Keratinocyte (primary cell): Measurements from ENCODE around the gene CTF1.

Experiments
- CTCF ChIP-seq, 3 experiments: IDR thresholded peaks in 1 of 3; conservative IDR thresholded peaks in 1 of 3; optimal IDR thresholded peaks in 1 of 3; 2 replicates in 2 of 3; 3 replicates in 1 of 3; pipeline versions ENCODE3 to v1.5.1; 2011; ENCODE audit warnings: low read length in 3 of 3, mild to moderate bottlenecking in 3 of 3, moderate library complexity in 2 of 3, control low read depth in 1 of 3, inconsistent platforms in 1 of 3; ENCODE audit not compliant: insufficient read depth in 2 of 3; ENCODE audit errors: extremely low read depth in 1 of 3
- EZH2 ChIP-seq: IDR thresholded peaks from one replicate; pipeline ENCODE4 v1.6.1; 2012; ENCODE audit warnings: inconsistent platforms, mild to moderate bottlenecking, low read length, moderate library complexity

DNA sequence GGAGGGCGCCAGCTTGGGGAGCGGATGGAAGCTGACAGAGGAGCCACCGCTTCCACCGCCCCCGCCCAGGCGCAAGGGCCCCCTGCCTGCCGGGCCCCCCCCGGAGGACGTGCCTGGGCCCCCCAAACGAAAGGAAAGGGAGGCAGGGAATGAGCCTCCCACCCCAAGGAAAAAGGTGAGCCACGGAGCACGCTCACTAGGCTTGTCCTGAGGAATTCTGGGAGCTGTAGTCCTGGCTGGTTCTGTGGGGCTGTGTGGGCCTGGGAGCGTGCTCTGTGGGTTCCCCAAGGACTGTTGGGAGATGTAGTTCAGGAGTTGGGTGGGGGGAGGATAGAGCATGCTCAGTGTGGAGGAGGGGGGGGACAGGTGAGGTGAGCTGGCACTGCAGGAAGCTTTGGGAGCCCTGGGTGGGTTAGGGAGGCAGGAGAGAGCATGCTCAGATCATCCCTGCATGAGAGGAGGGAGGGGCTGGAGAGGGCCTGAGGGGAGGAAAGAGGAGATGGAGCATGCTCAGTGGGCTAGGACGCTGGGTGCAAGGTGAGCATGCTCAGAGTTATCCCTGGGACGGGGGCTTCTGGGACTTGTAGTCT, 31.5 kb downstream of the CTF1 start:
- no peak for TF ChIP-seq CTCF (optimal IDR thresholded peaks at IDR 0.05 in 1 of 3, IDR thresholded peaks at IDR 0.05 in 1 of 3, conservative IDR thresholded peaks at IDR 0.05 in 1 of 3; ENCODE audit: extremely low read depth in 1 of 3, insufficient read depth in 2 of 3, low read length in 3 of 3)
- no peak for TF ChIP-seq EZH2
